HG03520 (cell line): ENCODE data around the gene MTA1.

Experiments used
- ATAC-seq: cut with Tn5 transposase; IDR thresholded peaks from one replicate; pipeline ENCODE4 v1.9.1; 2021; ENCODE audit warnings: mild to moderate bottlenecking, moderate library complexity; ENCODE audit not compliant: unreplicated experiment

Gene MTA1

DNA sequence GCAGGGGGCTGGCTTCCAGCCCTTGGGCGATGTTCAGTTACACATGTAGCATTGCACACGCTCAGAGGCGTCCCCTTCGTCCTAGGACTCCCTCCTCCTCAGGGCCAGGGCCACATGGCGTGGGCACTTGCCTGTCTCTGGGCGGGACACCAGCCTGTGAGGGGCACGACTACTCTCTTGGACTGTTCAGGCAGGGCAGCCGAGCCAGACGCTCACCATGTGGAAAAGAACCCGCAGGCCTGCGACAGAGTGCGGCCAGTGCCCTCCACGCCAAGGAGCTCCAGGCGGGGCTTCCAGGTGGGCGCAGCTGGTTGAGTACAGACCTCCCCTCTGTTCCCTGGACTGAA, 20.9 kb downstream of the MTA1 start:
- no peak for ATAC-seq

DNA sequence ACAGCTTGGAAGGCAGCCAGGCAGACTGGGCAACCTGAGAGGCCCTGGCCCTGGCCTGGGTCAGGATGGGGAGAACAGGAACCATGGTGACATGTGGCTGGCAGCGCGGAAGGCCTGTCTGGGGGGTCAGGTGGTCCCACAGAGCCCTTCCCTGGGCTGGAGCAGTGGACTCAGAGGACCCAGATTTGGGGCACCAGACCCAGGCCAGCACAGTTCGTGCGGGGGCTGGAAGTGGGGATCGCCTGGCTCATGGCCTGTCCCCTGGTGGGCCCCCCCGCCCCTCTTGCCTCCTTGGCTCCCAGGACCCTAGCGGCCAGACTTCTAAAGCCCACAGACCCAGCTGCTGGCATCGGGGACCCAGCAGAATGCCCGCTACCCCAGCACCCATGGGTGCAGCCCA, 21.4 kb downstream of the MTA1 start:
- no peak for ATAC-seq

DNA sequence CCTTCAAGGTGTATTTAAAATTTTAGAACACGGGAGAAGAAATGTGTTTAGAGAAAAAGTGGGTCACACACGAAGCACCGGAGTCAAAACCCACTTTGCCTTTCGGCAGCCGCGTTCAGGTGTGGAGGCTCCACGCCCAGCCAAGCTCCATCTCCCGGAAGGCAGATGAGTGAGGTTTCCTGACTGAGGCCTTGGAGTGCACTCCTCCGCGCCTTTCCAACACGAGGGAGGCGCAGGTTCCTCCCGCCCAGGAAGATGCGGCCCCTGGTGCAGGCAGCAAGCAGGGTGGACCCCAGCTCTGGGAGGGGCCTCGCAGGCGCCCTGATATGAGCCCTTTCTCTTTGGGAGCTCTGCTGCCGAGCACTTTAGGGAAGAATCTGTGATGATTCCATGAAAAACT, 22.5 kb downstream of the MTA1 start:
- no peak for ATAC-seq

DNA sequence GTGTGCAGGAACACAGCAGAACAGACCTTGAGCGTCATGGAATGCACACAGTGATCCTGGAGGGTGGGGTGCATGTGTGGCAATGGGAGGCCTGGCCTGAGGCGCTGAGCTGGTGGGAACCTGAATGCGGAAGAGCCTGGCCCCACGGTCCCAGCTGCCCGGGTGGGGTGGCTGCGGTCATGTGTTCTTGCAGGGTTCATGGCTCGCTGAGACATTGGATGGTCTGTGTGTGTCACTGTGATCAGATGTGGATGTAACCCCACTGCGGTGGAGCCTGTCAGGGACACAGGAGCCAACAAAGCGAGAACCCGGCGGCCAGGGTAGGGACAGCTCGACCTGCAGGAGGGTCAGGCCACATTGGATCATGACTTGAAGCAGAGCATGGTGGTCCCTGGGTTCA, 23.2 kb downstream of the MTA1 start:
- no peak for ATAC-seq

DNA sequence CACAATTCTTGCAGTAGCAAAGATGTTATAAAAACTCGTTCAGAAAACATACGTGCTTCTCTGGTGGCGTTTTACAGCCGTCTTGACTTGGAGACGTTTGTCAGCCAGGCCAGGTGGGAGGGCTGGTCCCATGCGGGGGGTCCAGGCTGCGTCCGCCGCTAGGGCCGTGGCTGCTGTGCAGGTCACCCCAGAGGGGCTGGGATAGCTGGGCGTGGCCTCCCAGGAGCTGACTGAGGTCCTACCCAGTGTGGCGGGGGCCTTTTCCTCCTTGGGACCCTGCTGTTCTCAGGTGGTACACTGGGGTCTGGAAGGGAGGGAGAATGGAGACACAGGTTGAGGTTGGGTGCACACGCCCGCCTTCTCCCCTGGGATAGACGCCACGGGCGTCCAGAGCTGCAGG, 25.2 kb downstream of the MTA1 start:
- ATAC-seq = no peak

DNA sequence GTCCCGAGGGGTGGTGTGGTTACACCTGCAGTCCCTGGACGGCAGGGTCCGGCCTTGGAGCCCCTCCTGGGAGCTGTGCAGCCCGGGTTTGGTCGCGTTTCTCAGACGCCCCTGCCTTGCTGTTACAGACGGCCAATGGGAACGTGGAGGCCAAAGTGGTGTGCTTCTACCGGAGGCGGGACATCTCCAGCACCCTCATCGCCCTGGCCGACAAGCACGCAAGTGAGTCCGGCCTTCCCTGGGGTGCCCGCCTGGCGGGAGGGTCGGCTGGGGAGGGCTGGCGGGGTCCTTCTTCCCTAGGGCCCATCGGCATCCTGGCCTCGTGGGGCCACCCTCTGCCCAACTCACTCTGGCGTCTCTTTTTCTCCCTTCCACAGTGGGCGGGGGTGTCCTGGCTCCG, 25.7 kb downstream of the MTA1 start:
- no peak for ATAC-seq

DNA sequence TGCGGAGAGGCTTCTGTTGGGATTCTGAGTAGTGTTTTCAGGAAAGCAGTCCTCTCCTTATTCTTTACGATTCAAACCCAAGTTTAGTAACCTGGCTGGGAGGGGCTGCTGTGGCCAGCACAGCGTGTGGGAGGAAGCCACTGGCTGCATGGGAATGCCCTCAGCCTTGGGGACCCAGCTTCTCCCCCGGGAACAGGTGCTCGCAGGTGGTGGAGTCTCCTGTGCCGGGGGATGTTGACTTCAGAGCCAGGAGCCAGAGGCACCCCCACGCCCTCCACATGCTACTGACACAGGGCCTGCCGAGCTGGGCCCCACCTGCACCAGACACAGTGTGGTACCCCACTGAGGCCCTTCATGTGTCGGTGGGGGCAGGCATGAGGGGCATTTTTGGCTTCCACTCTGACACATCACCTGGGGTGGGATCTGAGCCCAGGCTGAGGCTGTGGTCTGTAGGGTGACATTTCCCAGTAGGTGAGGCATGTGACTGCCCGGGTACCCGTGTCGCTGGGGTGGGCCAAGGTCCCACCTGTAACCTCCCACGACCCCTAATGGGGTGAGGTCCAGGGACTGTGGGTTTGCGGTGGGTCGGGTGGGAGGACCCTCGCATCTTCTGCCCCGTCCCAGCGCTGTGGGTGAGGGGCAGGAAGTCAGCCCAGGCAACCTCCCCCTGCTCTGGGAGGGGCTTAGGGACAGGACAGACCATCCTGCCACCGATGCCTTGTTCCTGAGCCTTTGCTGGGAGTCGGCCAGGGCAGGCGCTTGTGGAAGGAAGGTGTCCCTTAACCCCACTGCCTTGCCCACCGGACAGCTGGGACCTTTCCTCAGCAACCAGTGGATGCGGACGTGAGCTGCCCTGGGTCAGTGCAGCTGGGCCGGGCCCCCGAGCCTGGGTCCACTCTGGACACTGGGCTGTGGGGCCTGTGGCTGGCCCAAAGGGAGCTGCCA, 26.5 kb downstream of the MTA1 start:
- ATAC-seq = no peak

DNA sequence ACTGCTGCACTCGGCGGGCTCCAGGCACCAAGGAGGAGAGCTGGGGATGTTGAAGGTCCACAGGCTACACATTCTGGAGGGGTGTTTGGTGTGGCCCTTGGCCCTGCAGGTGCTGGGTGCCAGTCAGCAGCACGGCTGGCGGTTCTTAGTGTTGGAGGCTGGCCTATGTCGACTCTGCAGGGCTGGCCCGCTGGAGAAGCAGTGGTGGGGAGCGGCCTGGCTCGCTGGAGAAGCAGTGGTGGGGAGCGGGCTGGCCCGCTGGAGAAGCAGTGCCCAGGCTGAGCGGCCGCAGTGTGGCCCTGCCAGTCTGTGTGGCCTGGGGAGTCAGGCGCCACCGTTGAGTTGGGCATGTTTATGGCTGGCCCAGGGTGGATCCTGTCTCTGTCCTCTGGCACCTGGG, 27.3 kb downstream of the MTA1 start:
- no peak for ATAC-seq

DNA sequence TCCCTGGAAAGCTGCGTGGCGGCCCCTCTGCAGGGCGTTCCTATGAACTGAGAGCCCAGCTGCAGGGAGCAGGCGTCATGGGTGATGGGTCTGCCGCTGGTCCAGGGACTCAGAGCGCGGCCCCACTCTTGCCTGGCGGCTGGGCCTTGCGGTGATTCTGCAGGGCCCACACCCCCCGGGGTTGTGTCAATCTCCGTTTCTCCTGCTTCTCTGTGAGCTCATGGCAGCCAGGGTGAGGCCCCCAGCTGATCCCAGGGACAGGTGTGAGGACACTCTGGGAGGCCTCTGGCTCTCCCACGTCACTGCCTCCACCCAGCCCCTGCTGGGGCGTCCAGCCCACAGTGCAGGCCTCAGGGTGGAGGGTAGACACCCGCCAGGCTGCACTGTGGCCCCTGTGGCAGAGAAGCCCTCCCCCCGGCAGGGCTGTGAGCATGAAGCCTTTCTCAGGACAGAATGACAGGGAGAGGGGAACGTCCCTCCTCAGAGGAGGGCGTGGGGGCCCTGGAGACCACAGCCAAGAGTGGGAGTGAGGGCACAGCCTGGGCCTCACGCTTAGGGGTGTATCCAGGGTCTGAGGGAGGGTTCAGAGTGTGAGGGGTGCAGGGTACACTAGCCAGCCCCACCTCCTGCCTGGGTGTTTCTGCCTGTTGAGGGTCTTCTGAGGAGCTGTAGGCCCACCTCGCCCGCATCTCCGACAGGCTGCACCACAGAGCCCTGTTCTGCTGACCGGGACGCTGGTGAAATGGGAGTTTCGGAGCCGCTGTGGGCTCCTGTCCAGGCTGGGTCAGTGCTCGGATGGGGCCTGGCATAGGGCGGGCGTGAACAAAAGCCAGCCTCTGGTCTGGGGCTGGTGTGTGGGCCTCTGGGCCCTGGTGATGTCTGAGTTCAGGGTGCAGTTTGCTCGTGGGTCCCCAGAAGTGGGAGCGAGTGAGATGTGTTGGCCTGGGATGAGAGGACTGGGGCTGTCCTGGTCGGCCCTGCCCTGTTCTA, 28.3 kb downstream of the MTA1 start:
- no peak for ATAC-seq

DNA sequence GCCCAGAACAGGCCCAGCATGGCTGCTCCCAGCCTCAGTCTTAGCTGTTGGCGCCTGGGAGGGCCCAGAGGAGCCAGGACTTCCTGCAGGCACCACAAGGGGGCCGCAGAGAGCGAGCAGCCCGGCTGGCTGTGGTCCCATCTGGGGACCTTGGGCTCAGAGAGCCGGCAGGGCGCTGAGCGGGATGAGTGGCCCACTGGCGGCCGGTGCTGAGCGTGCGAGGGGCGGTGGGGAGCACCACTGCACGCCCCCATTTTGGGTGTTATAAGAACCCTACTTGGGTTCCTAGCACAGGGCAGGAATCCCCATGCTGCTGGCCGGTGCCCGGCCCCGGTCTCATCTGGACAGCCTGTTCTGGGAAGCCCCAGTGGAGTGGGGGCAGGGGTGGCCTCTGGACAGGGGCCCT, 29.1 kb downstream of the MTA1 start:
- ATAC-seq = no peak

DNA sequence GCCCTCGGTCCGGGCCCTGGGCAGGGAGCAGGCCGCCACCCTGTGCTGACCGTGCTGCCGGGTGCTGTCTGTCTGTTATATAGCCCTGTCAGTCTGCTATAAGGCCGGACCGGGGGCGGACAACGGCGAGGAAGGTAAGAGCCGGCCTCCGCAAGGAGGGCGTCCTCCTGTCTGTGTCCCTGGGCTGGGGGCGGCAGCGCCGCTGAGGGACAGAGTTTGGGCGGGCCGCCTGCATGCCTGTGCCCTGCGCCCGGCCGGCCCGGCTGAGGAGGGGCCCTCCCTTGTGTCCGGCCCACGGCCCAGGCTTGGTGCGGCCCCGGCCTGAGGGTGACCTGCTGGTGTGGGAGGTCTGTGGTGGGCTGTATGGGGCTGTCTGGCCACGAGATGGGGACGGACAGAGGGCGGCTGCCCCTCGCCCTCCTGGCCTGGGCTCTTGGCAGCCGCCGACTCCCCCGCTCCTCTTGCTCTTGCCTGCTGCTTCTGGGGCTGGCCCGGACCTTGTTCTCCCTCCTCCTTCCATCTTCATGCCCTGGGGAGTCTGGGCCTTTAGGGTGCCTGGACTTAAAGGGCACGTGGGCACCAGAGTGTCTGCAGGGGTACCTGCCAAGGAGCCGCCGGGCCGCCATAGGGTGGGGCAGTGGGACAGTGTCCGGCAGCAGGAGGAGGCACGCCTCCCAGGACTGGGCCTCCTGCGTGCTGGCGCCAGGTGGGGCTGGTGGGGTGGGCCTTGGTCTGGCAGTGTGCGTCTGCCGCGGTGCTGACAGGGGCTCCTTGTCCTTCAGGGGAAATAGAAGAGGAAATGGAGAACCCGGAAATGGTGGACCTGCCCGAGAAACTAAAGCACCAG, 29.9 kb downstream of the MTA1 start:
- no peak for ATAC-seq

DNA sequence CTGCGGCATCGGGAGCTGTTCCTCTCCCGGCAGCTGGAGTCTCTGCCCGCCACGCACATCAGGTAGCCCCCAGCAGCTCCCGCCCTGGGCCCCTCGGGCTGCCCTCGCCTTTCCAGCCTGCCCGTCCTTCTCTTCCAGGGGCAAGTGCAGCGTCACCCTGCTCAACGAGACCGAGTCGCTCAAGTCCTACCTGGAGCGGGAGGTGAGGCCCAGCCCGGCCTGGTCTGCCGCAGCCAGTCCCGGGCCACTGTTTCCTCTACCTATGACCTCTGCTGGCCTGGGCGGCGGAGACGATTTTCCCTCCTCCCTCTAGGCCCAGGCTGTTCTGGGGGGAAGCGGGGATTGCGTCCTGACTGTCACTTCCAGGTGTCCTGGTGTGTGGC, 30.5 kb downstream of the MTA1 start:
- ATAC-seq = no peak

DNA sequence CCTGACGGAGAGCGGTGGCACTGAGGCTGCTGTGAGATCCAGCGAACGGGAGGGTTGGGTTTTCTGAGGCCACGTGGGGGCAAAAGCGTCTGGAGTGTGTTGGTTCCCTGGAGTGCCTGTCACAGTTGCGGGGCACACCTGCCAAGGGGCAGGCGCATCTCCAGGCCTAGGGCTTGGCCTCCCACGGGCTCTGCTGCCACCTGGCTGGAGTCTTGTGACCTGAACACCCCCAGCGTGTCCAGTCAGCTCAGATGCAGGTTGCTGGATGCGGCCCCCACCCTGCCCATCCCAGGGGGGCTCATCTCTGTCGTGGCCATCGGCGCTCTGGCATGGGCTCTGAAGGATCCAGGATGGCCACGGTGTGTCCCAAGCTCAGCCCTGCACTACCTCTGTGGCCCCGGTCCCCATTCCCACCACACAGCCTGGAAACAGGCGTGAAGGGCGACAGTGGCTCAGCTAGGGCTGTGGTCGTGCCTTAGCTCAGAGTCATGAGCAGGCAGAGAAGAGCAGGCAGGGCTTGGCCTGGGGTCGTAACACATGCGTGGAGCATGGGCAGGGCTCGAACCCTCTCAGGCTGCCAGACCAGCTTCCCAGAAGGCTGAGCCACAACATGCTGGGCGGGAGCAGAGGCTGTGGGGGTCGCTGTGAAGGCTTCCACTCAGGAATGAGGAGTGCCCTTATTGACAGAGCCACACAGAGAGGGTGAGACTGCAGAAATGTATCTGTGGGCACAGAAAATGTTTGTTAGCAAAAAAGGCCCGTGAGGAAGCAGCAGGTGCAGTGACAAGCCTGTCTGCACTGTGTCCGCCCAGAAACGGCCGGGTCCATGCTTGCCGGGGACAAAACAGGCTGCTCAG, 31.5 kb downstream of the MTA1 start:
- ATAC-seq = no peak

DNA sequence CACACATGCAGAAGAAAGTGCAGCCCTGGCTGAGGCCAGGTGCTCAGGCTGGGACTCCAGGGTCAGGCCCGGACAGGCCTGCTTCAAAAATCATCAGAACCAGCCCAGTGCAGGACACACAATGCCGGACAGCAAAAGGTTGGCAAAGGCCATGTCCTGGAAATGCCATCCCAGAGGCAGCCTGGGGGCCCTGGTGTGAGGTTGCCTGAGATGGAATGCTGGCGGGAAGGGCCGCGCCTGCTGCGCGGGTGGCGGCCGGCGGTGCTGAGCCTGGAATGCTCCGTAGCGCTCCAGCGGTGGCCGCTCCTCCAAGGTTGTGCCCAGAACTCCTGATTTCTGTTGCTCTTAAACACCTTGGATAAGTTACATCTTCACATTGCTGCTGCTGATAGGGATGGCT, 33.3 kb downstream of the MTA1 start:
- ATAC-seq = no peak

DNA sequence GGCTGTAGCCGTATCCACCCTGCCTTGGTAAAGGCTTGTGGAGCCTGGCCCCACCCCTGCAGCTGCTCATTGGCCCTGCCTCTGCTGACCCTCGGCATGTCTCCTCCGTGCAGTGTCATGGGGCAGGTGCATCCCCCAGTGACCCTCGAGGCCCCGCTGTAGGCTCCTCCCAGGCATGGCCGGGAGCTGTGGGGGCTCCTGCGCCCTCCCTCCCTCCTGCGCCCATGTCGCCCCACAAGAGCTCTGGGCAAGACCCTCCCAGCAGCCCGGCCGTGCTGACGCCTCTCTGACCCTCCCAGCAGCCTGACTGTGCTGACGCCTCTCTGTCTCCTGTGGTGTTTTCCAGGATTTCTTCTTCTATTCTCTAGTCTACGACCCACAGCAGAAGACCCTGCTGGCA, 34.2 kb downstream of the MTA1 start:
- no peak for ATAC-seq

DNA sequence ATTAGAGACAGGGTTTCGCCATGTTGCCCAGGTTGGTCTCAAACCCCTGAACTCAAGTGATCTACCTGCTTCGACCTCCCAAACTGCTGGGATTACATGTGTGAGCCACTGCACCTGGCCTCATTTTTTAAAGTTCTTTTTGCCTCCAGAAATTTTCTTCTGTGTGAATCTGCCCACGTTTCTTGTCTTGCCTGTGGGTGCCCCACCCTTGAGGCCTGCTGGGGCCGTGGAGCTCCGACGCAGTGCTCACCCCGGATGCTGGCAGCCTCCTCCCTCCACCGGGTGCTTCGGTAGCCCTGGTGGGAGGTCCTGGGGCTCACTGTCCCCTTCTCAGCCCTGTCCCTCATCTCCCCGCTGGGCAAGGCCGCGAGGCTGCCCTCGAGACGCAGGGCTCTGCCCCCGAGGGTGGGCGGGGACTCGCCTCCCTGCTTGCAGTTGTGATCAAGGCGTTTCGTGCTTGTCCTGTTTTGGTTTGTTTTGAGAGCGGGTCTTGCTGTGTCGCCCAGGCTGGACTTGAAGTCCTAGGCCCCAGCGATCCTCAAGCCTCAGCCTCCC, 35.5 kb downstream of the MTA1 start:
- no peak for ATAC-seq

DNA sequence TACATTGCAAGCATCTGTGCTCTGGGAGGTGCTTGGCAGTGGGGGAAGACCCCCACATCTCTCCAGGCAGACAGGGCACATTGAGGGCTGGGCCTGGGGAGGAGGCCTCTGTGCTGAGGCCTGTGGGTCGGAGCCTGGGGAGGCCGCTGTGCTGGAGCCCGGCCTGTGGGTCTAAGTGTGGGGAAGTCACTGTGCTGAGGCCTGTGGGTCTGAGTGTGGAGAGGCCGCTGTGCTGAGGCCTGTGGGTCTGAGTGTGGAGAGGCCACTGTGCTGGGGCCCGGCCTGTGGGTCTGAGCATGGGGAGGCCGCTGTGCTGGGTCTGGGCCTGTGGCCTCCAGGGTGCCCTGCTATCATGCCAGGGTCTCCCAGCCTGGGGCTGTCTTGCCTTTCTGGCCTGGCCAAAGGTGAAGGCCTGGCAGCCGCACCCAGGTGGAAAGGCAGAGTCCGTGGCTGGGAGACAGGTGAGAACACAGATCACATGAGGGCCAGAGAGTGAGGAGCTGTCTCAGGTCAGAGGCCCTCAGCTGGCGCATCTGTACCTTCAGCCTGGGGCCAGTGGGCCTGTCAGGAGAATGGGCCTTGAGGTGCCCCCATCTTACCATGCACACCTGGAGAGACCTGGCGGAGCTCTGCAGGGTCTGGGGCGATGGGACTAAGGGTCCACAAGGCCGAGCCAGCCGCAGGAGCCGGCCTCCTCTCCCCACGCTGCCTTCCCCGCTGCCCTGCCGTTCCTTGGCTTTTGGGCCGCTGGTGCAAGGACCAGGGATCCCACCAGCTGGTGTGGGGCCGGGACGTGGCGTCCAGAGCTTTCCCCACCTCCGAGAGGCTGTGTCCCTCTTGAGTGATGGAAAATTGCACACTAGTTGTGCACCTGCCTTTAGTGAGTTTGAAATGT, 36.4 kb downstream of the MTA1 start:
- ATAC-seq = no peak

DNA sequence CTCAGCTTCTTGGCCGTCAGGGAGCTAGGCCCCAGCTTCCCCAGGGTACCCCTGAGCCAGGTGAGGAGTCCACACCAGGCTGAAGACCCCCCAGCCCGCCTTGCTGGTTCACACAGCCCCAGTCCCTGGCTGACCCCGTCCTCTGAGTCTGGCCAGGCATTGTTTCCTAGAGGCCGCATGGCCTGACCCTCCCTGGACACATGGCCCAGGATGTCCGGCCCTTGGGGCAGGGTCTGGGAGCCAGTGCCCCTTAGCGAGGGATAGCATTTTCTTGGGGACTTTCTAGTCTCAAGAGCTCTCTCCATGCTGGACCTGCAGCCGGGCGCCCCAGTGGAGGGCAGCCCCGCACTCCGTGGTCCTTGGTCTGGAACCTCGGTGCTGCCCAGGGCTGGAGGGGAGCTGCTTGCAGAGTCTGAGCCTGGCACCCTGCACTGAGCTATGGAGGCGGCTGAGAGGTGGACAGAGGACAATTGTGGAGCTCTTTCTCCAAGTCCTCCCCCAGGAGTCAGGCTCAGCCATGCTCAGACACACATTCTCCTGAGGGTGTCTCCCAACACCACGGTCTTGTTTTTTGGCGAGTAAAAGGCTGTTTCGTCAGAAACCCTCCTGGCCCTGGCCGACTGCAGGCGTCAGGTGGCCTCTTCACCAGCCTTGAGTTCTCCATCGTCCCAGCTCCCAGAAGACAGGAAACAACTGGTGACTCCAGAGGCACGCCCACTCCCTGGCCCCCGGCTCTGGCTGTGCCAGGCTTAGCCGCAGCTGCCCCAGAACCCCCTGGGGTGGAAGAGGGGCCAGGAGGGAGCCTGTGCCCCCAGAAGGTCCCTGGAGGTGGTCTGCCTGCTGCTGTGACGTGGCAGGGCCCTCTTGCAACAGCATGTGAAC, 37.4 kb downstream of the MTA1 start:
- no peak for ATAC-seq
